ENCODE results near the gene EMX1.

Gene EMX1

DNA sequence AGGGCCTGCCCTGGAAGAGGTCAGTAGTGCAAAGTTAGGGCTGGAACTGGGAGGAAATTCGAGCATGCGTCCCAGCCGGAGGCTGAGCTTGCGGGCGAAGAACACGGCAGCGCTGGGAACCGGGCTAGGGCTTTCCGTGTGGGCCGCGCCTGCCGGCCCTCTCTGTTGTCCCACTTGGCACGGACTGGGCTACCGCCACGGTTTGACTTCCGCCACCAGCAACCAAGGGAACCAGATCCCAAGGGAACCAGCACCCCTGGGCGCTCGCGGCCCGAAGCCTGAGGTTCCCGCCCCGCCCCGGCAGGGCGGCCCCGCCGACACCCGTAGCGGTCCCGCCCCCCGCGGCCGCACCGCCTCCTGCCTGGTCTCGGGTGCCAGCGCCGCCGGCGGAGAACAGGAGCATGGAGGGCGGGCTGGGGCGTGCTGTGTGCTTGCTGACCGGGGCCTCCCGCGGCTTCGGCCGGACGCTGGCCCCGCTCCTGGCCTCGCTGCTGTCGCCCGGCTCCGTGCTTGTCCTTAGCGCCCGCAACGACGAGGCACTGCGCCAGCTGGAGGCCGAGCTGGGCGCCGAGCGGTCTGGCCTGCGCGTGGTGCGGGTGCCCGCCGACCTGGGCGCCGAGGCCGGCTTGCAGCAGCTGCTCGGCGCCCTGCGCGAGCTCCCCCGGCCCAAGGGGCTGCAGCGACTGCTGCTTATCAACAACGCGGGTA lies 30.1 kb upstream of the EMX1 start, which contains the start of gene SPR:
TSS of gene SPR (plus strand) at position 377 of the 708 bp plus-strand sequence. CDS start at position 402, 25 bp downstream.
- no peak within 1 kb of the TSS for H3K27ac ChIP-seq
- DNase-seq, result peak; percentile 48
- H3K36me3 ChIP-seq (replicated peaks), result no peaks in the 10 kb centered on the region
- peak within 1 kb of the TSS; percentile 59 for H3K4me3 ChIP-seq (ENCODE audit: low read depth, low read length)
- in situ Hi-C loops (cut with HindIII; ENCODE audit: low pct_ligation_motif_present, low sequenced_read_pairs), result no loop called here
- TF ChIP-seq, protein P1, sequence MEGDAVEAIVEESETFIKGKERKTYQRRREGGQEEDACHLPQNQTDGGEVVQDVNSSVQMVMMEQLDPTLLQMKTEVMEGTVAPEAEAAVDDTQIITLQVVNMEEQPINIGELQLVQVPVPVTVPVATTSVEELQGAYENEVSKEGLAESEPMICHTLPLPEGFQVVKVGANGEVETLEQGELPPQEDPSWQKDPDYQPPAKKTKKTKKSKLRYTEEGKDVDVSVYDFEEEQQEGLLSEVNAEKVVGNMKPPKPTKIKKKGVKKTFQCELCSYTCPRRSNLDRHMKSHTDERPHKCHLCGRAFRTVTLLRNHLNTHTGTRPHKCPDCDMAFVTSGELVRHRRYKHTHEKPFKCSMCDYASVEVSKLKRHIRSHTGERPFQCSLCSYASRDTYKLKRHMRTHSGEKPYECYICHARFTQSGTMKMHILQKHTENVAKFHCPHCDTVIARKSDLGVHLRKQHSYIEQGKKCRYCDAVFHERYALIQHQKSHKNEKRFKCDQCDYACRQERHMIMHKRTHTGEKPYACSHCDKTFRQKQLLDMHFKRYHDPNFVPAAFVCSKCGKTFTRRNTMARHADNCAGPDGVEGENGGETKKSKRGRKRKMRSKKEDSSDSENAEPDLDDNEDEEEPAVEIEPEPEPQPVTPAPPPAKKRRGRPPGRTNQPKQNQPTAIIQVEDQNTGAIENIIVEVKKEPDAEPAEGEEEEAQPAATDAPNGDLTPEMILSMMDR (IDR thresholded peaks at IDR 0.05; ENCODE audit: low read depth, low read length, missing control alignments), result no peak
- H3K27me3 ChIP-seq (replicated peaks), result peaks cover 2% of the 10 kb centered on the region

GRCh38 chr2:72887740-72888437 lies 29.4 kb upstream of the EMX1 start:
- peak overlapping the region; percentile 59 for H3K4me3 ChIP-seq (ENCODE audit: low read depth, low read length)
- H3K27me3 ChIP-seq (replicated peaks), result peaks cover 2% of the 10 kb centered on the region
- TF ChIP-seq, protein P1 (IDR thresholded peaks at IDR 0.05; ENCODE audit: low read depth, low read length, missing control alignments), result peak; percentile 99
- peak; percentile 79 for DNase-seq
- no peak overlapping the region for H3K27ac ChIP-seq
- H3K36me3 ChIP-seq (replicated peaks), result no peaks in the 10 kb centered on the region
- in situ Hi-C loops (cut with HindIII; ENCODE audit: low pct_ligation_motif_present, low sequenced_read_pairs), result no loop called here

- Histone ChIP-seq H3K27me3 (replicated peaks) (peaks cover 2% of the 10 kb centered on the region), H3K27ac (no peak overlapping the region), H3K36me3 (replicated peaks) (no peaks in the 10 kb centered on the region), H3K4me3 (ENCODE audit: low read depth, low read length) (no peak overlapping the region)
- DNase-seq, result no peak
- TF ChIP-seq, protein P1 (IDR thresholded peaks at IDR 0.05; ENCODE audit: low read depth, low read length, missing control alignments), result no peak
- in situ Hi-C loops (cut with HindIII; ENCODE audit: low pct_ligation_motif_present, low sequenced_read_pairs), result no loop called here
Observed at GRCh38 chr2:72888438-72889202, 28.7 kb upstream of the EMX1 start.

DNA sequence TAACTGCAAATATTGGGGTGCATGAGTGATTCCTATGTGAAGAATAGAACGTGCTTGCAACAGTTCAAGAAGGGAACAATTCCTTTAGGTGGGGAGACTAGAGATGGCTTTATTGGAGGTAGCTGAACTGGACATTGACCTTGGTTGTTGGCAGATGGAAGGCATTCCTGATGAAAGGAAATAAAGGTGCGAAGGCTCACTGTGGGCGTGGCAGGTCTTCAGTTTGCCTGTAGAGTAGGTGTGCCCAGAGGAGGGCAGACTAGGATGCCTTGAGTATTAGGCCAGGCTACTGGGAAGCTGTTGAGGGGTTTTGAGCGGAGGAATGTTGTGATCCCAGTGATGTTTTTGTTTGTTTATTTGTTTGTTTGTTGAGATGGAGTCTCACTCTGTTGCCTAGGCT lies 27.3 kb upstream of the EMX1 start:
- Histone ChIP-seq H3K4me3 (ENCODE audit: low read depth, low read length) (no peak overlapping the region), H3K27me3 (replicated peaks) (peaks cover 6% of the 10 kb centered on the region), H3K27ac (no peak overlapping the region), H3K36me3 (replicated peaks) (no peaks in the 10 kb centered on the region)
- in situ Hi-C loops (cut with HindIII; ENCODE audit: low pct_ligation_motif_present, low sequenced_read_pairs), result no loop called here
- TF ChIP-seq, protein P1 (IDR thresholded peaks at IDR 0.05; ENCODE audit: low read depth, low read length, missing control alignments), result no peak
- no peak for DNase-seq

- TF ChIP-seq, protein P1 (IDR thresholded peaks at IDR 0.05; ENCODE audit: low read depth, low read length, missing control alignments), result no peak
- no peak overlapping the region for H3K27ac ChIP-seq
- H3K36me3 ChIP-seq (replicated peaks), result no peaks in the 10 kb centered on the region
- H3K4me3 ChIP-seq (ENCODE audit: low read depth, low read length), result no peak overlapping the region
- in situ Hi-C loops (cut with HindIII; ENCODE audit: low pct_ligation_motif_present, low sequenced_read_pairs), result no loop called here
- peaks cover 16% of the 10 kb centered on the region for H3K27me3 ChIP-seq (replicated peaks)
- DNase-seq, result no peak
Observed at GRCh38 chr2:72891091-72891818, 26.1 kb upstream of the EMX1 start.
